WERI-Rb-1 (cell line): ENCODE results near the gene KCTD13.

Experiments used
- DNase-seq: peaks from one replicate; pipeline ENCODE4 v3.0.0-alpha.2; 2020
- H3K27ac ChIP-seq: fragments of 250-450 bp; sonication (Bioruptor Pico); 2 replicates; pipeline ENCODE4 v1.5.1; 2020; ENCODE audit warnings: mild to moderate bottlenecking, moderate library complexity
- H3K27me3 ChIP-seq: fragments of 250-450 bp; sonication (Bioruptor Pico); 2 replicates; pipeline ENCODE4 v1.5.1; 2021; ENCODE audit warnings: mild to moderate bottlenecking, low read depth, moderate library complexity; ENCODE audit not compliant: insufficient read depth, severe bottlenecking
- H3K36me3 ChIP-seq: fragments of 250-450 bp; sonication (Bioruptor Pico); 2 replicates; pipeline ENCODE4 v1.5.1; 2020; ENCODE audit warnings: mild to moderate bottlenecking, moderate library complexity
- H3K4me3 ChIP-seq: 2 replicates; pipeline ENCODE4 v1.5.1; 2011; ENCODE audit warnings: low read depth, mild to moderate bottlenecking, control low read depth, low read length
- H3K9me3 ChIP-seq: fragments of 250-450 bp; sonication (Bioruptor Pico); 2 replicates; pipeline ENCODE4 v1.5.1; 2021; ENCODE audit warnings: mild to moderate bottlenecking, moderate library complexity; ENCODE audit not compliant: severe bottlenecking
- CTCF ChIP-seq: IDR thresholded peaks from 2 replicates; pipeline ENCODE4 v1.5.1; 2011; ENCODE audit warnings: low read depth, mild to moderate bottlenecking, control low read depth, inconsistent platforms, low read length

The KCTD13 gene

GRCh38 chr16:29877266-29877961, 48.6 kb downstream of the KCTD13 start:
- peak; percentile 52 for DNase-seq
- H3K9me3 ChIP-seq, result no peaks in the 10 kb centered on the region
- H3K36me3 ChIP-seq, result peaks cover 40% of the 10 kb centered on the region
- H3K27ac ChIP-seq, result no peak overlapping the region
- no peaks in the 10 kb centered on the region for H3K27me3 ChIP-seq
- TF ChIP-seq CTCF, result no peak
- H3K4me3 ChIP-seq, result no peak overlapping the region

- no peaks in the 10 kb centered on the region for H3K9me3 ChIP-seq
- no peaks in the 10 kb centered on the region for H3K27me3 ChIP-seq
- H3K27ac ChIP-seq, result no peak overlapping the region
- no peak for DNase-seq
- no peak for TF ChIP-seq CTCF
- peaks cover 47% of the 10 kb centered on the region for H3K36me3 ChIP-seq
- no peak overlapping the region for H3K4me3 ChIP-seq
Measured at GRCh38 chr16:29876594-29877249, 49.3 kb downstream of the KCTD13 start.

- H3K9me3 ChIP-seq, result no peaks in the 10 kb centered on the region
- no peak for DNase-seq
- TF ChIP-seq CTCF, result no peak
- peaks cover 52% of the 10 kb centered on the region for H3K36me3 ChIP-seq
- H3K27me3 ChIP-seq, result no peaks in the 10 kb centered on the region
- no peak overlapping the region for H3K27ac ChIP-seq
- H3K4me3 ChIP-seq, result no peak overlapping the region
Measured at GRCh38 chr16:29876217-29876593, 49.8 kb downstream of the KCTD13 start.

GRCh38 chr16:29875206-29875605, 50.8 kb downstream of the KCTD13 start:
- peaks cover 48% of the 10 kb centered on the region for H3K36me3 ChIP-seq
- DNase-seq, result no peak
- no peak for TF ChIP-seq CTCF
- H3K9me3 ChIP-seq, result no peaks in the 10 kb centered on the region
- no peaks in the 10 kb centered on the region for H3K27me3 ChIP-seq
- H3K4me3 ChIP-seq, result no peak overlapping the region
- H3K27ac ChIP-seq, result no peak overlapping the region

DNA sequence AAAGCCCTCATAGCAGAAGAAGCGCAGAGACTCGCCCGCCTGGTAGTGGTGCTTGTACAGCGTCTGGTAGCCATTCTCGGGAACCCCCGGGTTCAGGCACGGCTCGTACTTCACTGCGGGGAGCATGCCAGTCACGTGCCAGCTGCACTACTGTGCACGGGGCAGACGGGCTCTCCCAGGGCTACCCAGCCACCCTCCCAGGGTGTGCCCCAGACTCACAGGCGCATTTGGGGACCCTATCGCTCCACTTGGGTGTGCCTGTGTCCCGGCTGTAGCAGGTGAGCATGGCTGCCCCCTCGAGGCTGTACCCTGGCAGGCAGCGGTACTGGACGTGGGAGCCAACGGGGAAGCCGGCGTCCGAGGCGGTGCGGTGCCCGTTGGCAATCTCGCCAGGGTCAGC, 52.7 kb downstream of the KCTD13 start:
- no peaks in the 10 kb centered on the region for H3K9me3 ChIP-seq

More for the DNA sequence above, 52.7 kb downstream of the KCTD13 start:
- DNase-seq, result no peak
- H3K36me3 ChIP-seq, result peaks cover 34% of the 10 kb centered on the region
- H3K27ac ChIP-seq, result no peak overlapping the region
- no peak overlapping the region for H3K4me3 ChIP-seq
- TF ChIP-seq CTCF, result no peak
- H3K27me3 ChIP-seq, result no peaks in the 10 kb centered on the region
